HepG2 (cell line): ENCODE results near the gene NR2F6.

Source experiments
- CTCF ChIP-seq: sonication (generic); formaldehyde crosslinking; IDR thresholded peaks from 2 replicates; pipeline ENCODE4 v1.5.0; 2020; ENCODE audit warnings: mild to moderate bottlenecking, missing genetic modification reagents, moderate library complexity
- HOXA9 ChIP-seq: sonication (generic); formaldehyde crosslinking; IDR thresholded peaks from 2 replicates; pipeline ENCODE4 v1.8.1; 2022; ENCODE audit warnings: missing genetic modification reagents, mild to moderate bottlenecking, moderate library complexity, borderline replicate concordance
- PHB2 ChIP-seq: fragments of 450-650 bp; IDR thresholded peaks from 2 replicates; pipeline ENCODE4 v1.6.1; 2018; ENCODE audit not compliant: partially characterized antibody
- YY1 ChIP-seq: IDR thresholded peaks from 2 replicates; pipeline ENCODE4 v1.6.1; 2011; ENCODE audit warnings: low read length, low read depth, moderate library complexity, mild to moderate bottlenecking; ENCODE audit not compliant: insufficient read depth, insufficient replicate concordance
- ZBTB33 ChIP-seq: sonication (generic); formaldehyde crosslinking; IDR thresholded peaks from 2 replicates; pipeline ENCODE4 v1.4.0; 2020; ENCODE audit warnings: missing genetic modification reagents

GRCh38 chr19:17282488-17283125 is 36.9 kb upstream of the NR2F6 start:
- TF ChIP-seq ZBTB33 (peak; percentile 68; the same call in 1 of the 2 replicates), HOXA9 (CRISPR knock-in tag) (no peak), PHB2 (no peak), CTCF (CRISPR knock-in tag) (peak; percentile 99), YY1 (peak; percentile 48)
